Pancreas (tissue), 10 donors: ENCODE data around the gene STMN1. TPM values are rescaled to one million over a fixed set of nuclear protein-coding genes. Genes with fewer than 3 reads are reported as not detected.

Experiments
- ATAC-seq, 4 donors: fragments of 200-7000 bp; cut with Tn5 transposase; one replicate each; pipeline versions ENCODE4 v1.8.0 to v1.9.1; 2020; ENCODE audit warnings: mild to moderate bottlenecking in 4 of 4, moderate library complexity in 4 of 4
- DNase-seq, 6 donors: peaks; one replicate each; pipeline ENCODE4 v3.0.0-alpha.2; 2020
- FAIRE-seq: peaks from 2 replicates; lab custom pipeline; 2012; peaks lifted over from hg19 to GRCh38; lab: Jason Lieb, UNC
- H3K27ac ChIP-seq, 4 donors: fragments of 200-600 bp; sonication (generic); 1 replicate in 3 of 4; 2 replicates in 1 of 4; pipeline versions ENCODE4 v1.5.0 to v1.8.0; 2020
- H3K27me3 ChIP-seq, 4 donors: fragments of 200-600 bp; one replicate each; pipeline ENCODE4 v1.8.0; 2021
- H3K36me3 ChIP-seq, 3 donors: fragments of 200-600 bp; sonication (generic) in 1 of 3; one replicate each; pipeline versions ENCODE4 v1.5.0 to v1.8.0; 2020 to 2021
- H3K4me1 ChIP-seq, 3 donors: fragments of 200-600 bp; one replicate each; pipeline ENCODE4 v1.8.0; 2021
- H3K4me3 ChIP-seq, 4 donors: fragments of 200-600 bp; sonication (generic) in 2 of 4; one replicate each; pipeline versions ENCODE4 v1.5.0 to v1.8.0; 2020 to 2021
- H3K9me3 ChIP-seq, 4 donors: fragments of 200-600 bp; one replicate each; pipeline ENCODE4 v1.8.0; 2021
- whole genome bisulfite sequencing, 2 donors: extraction: QIAGEN DNeasy Blood & Tissue Kit; methylation state at CpG; one replicate each; pipeline ENCODE4 v1.1.7; 2013; 5-methylcytosine and 5-hydroxymethylcytosine counted together
- intact Hi-C, 3 donors: fragments of 100-400 bp; cut with DNase I; formaldehyde crosslinking; loops; one replicate each; pipeline versions ENCODE4 v1.11.1 to v1.14.2; 2022
- polyA plus RNA-seq, 2 donors: library from polyadenylated mRNA; stranded (reverse); fragments of 200-250 nt; gene quantifications; one replicate each; pipeline ENCODE4 v1.2.3, GENCODE V29; 2013
- total RNA-seq, 6 donors: library from RNA; stranded (reverse); fragmentation: NEBNext Ultra II Directional in 4 of 6; extraction: Animal tissue kit (Norgen Biotek cat#: 25700) in 4 of 6; gene quantifications; one replicate each; pipeline versions ENCODE4 v1.2.1 to v1.2.4, GENCODE V29; 2021 to 2023
- TF ChIP-seq, protein P1 (sequence below), 4 donors: fragments of 200-600 bp; sonication (generic) in 3 of 4; IDR thresholded peaks; one replicate each; pipeline versions ENCODE4 v1.5.0 to v1.8.0; 2021; ENCODE audit warnings: antibody characterized with exemption in 4 of 4
- donor health status: healthy with polysubstance abuse.
- donor health status: DM: no; HTN: no; CAD: no; lungs with moderate emphysema.
- donor health status: DM: no; HTN: no; CAD: no.
- donor health status: control.
- donor health status: control.
- donor health status: Bipolar disorder and iron deficiency.
- donor health status: DM: yes; HTN: yes; CAD: no.
- donor health status: DM: no; HTN: no; CAD: no.
- donor health status: DM: no; HTN: no; CAD: no.
- donor health status: DM: yes; HTN: yes; CAD: no.

The STMN1 gene
- total and polyA plus RNA-seq, 8 donors, result 3.3 to 58.0 (median 14.0) TPM

GRCh38 chr1:25926731-25927496 is 20.7 kb upstream of the STMN1 start:
- intact Hi-C loops, result no loop called here
- DNase-seq, result no peak
- WGBS, 2 donors, result 75 to 77% methylated on average over 13 of the region's 13 CpGs

GRCh38 chr1:25924454-25924853 is 18.2 kb upstream of the STMN1 start:
- no peaks in the 10 kb centered on the region for H3K36me3 ChIP-seq
- no peak for FAIRE-seq
- H3K27ac ChIP-seq, result no peak overlapping the region
- no peak overlapping the region for H3K4me3 ChIP-seq
- 67 to 72% methylated on average over 2 of the region's 2 CpGs for WGBS, 2 donors
- H3K27me3 ChIP-seq, result no peaks in the 10 kb centered on the region
- H3K4me1 ChIP-seq, result peaks cover 0 to 7% (median 0%) of the 10 kb centered on the region in 3 donors
- TF ChIP-seq, protein P1, sequence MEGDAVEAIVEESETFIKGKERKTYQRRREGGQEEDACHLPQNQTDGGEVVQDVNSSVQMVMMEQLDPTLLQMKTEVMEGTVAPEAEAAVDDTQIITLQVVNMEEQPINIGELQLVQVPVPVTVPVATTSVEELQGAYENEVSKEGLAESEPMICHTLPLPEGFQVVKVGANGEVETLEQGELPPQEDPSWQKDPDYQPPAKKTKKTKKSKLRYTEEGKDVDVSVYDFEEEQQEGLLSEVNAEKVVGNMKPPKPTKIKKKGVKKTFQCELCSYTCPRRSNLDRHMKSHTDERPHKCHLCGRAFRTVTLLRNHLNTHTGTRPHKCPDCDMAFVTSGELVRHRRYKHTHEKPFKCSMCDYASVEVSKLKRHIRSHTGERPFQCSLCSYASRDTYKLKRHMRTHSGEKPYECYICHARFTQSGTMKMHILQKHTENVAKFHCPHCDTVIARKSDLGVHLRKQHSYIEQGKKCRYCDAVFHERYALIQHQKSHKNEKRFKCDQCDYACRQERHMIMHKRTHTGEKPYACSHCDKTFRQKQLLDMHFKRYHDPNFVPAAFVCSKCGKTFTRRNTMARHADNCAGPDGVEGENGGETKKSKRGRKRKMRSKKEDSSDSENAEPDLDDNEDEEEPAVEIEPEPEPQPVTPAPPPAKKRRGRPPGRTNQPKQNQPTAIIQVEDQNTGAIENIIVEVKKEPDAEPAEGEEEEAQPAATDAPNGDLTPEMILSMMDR (IDR thresholded peaks at IDR 0.05), result no peak
- H3K9me3 ChIP-seq, result no peaks in the 10 kb centered on the region
- intact Hi-C loops, result no loop called here
- ATAC-seq, result no peak
- no peak for DNase-seq

More at GRCh38 chr1:25926731-25927496, 20.7 kb upstream of the STMN1 start:
- Histone ChIP-seq H3K27me3 (no peaks in the 10 kb centered on the region), H3K36me3 (no peaks in the 10 kb centered on the region), H3K4me1 (peaks cover 0 to 7% (median 0%) of the 10 kb centered on the region in 3 donors), H3K27ac (no peak overlapping the region), H3K4me3 (no peak overlapping the region), H3K9me3 (no peaks in the 10 kb centered on the region)
- no peak for ATAC-seq
- FAIRE-seq, result no peak
- TF ChIP-seq, protein P1 (IDR thresholded peaks at IDR 0.05), result no peak

- no peak for FAIRE-seq
- no peaks in the 10 kb centered on the region for H3K27me3 ChIP-seq
- intact Hi-C loops, result no loop called here
Observed at GRCh38 chr1:25922971-25923552, 16.8 kb upstream of the STMN1 start.

DNA sequence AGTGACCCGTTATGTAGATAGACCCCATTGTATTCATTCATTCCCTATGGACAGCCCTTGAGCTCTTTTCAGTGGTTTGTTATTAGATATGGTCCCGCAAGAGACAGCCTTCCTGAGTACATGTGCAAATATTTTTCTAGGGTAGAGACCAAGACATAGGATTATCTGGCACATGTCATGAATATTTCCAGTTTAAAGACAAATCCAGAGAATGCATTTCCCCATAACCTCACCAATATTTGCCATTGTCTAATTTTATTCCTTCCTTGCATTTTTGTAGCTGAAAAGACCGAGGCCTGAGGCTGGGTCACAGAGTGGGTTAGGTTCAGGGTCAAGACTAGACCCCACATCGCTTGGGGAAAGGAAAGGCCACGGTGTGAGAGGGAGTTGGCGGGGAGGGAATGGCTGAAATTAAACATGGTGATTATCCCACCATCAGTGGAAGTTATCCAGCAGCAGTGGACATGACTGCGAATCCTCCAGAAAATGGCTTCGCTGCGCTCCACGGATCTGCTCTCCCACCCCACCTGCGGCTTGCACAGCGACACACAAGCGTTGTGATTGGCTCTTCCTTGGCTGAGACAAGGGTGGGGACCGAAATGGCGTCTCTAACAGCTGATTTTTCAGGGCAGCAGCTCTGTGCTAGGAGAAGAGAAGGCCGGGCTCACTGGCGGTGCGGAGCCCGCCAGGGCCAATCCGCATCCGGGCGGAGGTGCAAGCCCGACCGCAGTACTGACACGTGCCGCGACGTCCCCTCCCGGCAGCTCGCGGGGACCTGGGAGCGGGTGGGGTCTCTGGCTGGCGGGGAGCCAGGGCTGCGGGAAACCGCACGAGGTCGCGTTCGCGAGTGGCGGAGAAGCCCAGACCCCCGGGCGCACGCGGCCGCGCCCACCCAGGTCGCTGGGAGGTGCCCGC is 16.1 kb upstream of the STMN1 start:
- peak; percentile 46 to 74 (median 70) for ATAC-seq
- Histone ChIP-seq H3K27me3 (no peaks in the 10 kb centered on the region), H3K9me3 (no peaks in the 10 kb centered on the region), H3K36me3 (no peaks in the 10 kb centered on the region), H3K4me3 (peak overlapping the region; percentile 29 to 48 (median 42)), H3K4me1 (peaks cover 0 to 7% (median 0%) of the 10 kb centered on the region in 3 donors), H3K27ac (peak overlapping the region; percentile 31 to 76 (median 56))
- no peak for FAIRE-seq
- intact Hi-C loops, result no loop called here
- peak in 4 of 6 donors; percentile 29 to 74 (median 39) for DNase-seq
- TF ChIP-seq, protein P1 (IDR thresholded peaks at IDR 0.05), result no peak
- 13% methylated on average over 49 of the region's 49 CpGs for WGBS, 2 donors

More at GRCh38 chr1:25922971-25923552, 16.8 kb upstream of the STMN1 start:
- Histone ChIP-seq H3K9me3 (no peaks in the 10 kb centered on the region), H3K4me1 (peaks cover 0 to 7% (median 0%) of the 10 kb centered on the region in 3 donors), H3K27ac (peak overlapping the region; percentile 31 to 76 (median 56)), H3K36me3 (no peaks in the 10 kb centered on the region), H3K4me3 (peak overlapping the region; percentile 29 to 48 (median 42))
- TF ChIP-seq, protein P1 (IDR thresholded peaks at IDR 0.05), result no peak
- ATAC-seq (peak; percentile 51 to 80 (median 74)), DNase-seq (peak in 3 of 6 donors; percentile 9 to 72 (median 19))
- WGBS, 2 donors, result 1% methylated on average over 32 of the region's 32 CpGs
